Endometrial microvascular endothelial cells (primary cell): ENCODE measurements around the gene TXNRD1. TPM values are rescaled to one million over a fixed set of nuclear protein-coding genes. Genes with fewer than 3 reads are reported as not detected.
"Not testable (repeated sequence)": the region's sequence is repeated elsewhere in the genome, so short reads cannot be mapped to it uniquely, and the experiment has no call there.

Experiments used
- in situ Hi-C: cut with HindIII; loops from 2 replicates; pipeline ENCODE4 v1.10.0; 2017; ENCODE audit warnings: low sequenced_read_pairs, low pct_unique_long_range_greater_than_20kb; ENCODE audit errors: inconsistent ontology term
- total RNA-seq: library from RNA; depleted of rRNA; stranded (reverse); fragments of >200 nt; gene quantifications from one replicate; pipeline ENCODE4 v1.2.3, GENCODE V29; 2015; ENCODE audit errors: inconsistent ontology term

The TXNRD1 gene
- total RNA-seq, 1 donor from 2014 or later, result 966 TPM

DNA sequence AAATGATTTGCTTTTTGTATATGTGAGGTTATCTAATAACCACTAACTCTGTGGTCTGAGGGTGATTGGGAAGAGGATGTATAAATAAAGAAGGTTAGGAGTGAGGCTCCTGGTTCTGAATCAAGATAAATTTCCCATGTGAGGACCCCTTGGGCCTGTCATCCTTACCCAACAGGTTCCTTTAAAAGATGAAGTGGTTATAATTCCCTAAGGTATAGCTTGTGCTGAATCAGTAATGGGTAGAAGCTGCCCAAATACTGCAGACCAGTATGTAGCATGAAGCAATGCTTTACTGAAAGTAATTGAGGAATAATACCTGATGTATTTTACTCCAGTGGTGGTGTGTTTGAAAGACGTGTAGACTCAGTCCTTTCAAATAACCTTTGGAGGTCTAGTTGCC, 96.6 kb downstream of the TXNRD1 start:
- in situ Hi-C loops, result loop anchor here (25.0 kb wide), 1 partner anchor 100 kb away; the partner anchor contains the start of gene TXNRD1

DNA sequence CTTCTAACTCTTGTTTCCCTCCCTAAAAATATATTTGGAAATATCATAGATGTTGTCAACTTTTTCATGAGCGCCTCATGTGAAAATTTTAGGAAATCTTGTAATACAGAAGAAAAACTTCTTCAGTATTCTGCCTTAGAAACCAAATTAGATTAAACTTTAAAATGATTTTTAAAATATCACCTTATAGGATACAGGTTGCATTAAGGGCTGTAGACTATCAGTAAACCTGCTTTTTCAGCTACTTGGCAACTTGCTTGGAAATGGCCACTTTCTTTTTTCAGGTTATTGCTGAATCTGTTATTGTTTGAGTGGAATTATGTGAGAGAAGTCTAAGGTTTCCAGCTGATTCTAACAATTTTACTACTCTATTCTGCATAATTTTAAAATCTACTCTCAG, 97.1 kb downstream of the TXNRD1 start:
- in situ Hi-C loops, result loop anchor here (25.0 kb wide), 1 partner anchor 100 kb away; the partner anchor contains the start of gene TXNRD1

DNA sequence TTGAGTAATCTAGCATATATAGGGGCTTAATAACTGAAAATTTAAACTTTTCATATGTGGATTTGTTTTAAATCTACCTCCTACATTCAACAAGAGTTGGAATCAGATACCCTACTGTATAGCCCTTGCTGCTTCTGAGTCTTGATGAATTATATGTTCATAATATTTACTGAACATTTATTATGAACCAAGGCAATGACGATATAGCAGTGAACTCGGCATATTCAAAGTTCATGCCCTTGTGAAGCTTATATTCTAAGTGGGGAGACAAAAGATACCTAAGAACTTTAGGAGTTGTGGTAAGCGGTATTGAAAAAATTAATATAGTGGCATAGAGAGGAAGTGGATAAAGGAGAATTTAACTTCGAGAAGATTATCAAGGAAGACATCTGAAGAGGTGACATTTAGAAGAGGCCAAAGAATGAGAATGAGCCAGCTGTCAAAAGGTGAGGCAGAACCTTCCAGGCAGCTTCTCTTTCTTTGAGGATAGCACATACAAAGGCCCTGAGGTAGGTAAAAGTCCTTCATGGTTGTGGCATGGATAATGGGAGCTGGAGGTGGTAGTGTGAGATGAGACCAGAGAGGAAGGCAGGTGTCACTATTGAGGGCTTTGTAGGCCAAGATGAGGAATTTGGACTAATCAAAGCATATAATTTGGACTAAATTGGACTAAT, 98.1 kb downstream of the TXNRD1 start:
- in situ Hi-C loops, result loop anchor here (25.0 kb wide), 1 partner anchor 101 kb away; the partner anchor contains the start of gene TXNRD1

DNA sequence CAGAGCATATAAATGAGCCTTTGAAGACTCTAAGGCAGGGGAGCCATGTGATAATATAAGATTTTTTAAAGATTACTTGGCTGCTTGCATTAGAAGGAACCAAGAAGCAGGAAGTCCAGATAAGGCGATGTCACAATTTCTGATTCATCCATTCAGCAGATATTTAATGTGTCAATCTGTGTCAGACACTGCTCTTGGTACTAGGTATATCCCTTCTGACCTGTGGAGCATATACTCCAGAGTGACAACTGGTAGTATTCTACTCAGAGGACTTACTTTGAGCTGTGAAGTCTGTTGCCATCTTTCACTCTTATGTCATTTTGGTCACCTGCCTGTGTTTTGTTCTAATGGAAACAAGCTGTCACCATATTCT, 98.6 kb downstream of the TXNRD1 start:
- in situ Hi-C loops, result loop anchor here (25.0 kb wide), 1 partner anchor 102 kb away; the partner anchor contains the start of gene TXNRD1

DNA sequence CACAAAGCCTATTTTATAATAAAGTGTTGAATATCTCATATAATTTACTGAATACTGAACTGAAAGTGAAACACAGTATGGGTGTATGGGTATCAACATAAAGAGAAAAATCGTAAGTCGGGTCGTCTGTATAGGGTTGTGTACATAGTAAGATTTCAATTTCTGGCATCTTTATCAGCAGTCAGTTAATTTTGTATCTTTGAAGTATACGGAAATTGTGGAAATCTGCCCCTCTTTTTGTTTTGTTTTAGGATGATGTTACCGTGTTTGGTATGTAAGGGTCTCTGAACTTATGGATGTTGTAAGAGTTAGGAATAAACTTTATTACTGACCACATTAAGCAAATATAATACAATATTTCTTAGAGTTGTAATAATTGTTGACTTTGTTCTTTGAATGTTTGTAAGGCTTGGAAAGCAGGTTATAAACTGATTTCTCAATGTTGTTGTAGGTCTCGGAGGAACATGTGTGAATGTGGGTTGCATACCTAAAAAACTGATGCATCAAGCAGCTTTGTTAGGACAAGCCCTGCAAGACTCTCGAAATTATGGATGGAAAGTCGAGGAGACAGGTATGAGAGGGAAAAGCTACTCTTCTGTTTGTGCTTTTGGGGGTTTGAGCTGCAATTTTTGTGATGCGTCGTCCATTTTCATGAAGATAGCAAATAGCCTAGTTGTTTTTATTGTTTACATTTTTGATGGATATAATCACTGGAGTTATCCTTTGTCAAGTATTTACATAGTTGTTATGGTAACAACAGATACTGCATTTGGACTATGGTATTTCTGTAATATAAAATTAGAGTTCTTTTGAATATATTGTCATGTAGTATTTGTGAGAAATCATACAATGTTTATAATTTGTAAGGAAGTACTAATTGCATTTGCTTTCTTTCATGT, 100.0 kb downstream of the TXNRD1 start:
- in situ Hi-C loops, result loop anchor here (25.0 kb wide), 1 partner anchor 103 kb away; the partner anchor contains the start of gene TXNRD1

DNA sequence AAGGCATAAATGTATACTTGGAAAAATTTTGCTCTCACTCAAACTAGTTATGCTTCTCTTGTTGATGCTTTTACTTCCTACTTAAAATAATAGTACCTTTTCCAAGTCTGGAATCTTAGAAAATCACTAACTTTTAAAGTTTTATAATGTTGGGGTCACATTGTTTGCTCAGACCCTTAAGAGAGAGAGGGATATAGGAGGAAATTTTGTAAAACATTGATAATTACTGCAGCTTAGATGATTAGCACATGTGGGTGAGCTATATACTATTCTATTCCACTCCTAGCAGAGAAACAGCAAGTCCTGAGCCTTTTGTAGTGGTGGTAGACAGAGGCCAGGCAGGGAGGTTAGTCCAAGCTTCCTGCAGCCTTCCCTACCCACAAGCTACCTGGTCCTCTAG, 101.4 kb downstream of the TXNRD1 start:
- in situ Hi-C loops, result loop anchor here (25.0 kb wide), 1 partner anchor 105 kb away; the partner anchor contains the start of gene TXNRD1

- in situ Hi-C loops, result loop anchor here (25.0 kb wide), 1 partner anchor 105 kb away; the partner anchor contains the start of gene TXNRD1
Measured at GRCh38 chr12:104317538-104318210, 102.1 kb downstream of the TXNRD1 start.

GRCh38 chr12:104319028-104319427, 103.4 kb downstream of the TXNRD1 start:
- in situ Hi-C loops, result loop anchor here (25.0 kb wide), 1 partner anchor 107 kb away; the partner anchor contains the start of gene TXNRD1

GRCh38 chr12:104319918-104320626, 104.5 kb downstream of the TXNRD1 start:
- in situ Hi-C loops, result loop anchor here (25.0 kb wide), 1 partner anchor 108 kb away; the partner anchor contains the start of gene TXNRD1

DNA sequence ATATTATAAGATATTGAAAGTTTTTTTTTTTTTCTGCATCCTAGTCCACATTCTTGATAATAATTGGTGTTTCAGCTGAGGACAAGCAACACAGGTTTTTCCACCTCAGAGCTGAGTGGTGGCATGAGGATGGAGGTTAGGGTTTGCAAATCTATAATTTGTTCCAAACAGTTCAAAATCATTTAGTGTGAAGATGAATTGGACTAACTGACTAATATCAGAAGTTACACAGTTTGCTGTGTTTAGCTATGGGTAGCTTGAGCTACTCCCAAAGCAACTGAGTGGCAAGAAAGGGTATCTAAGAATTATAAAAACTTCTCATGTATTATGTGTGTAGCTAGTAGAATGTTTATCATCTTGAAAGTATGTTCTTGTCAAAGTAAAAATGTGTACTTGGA, 105.0 kb downstream of the TXNRD1 start:
- in situ Hi-C loops, result loop anchor here (25.0 kb wide), 1 partner anchor 108 kb away; the partner anchor contains the start of gene TXNRD1

- in situ Hi-C loops, result loop anchor here (25.0 kb wide), 1 partner anchor 110 kb away; the partner anchor contains the start of gene TXNRD1
Measured at GRCh38 chr12:104321949-104322348, 106.4 kb downstream of the TXNRD1 start.

DNA sequence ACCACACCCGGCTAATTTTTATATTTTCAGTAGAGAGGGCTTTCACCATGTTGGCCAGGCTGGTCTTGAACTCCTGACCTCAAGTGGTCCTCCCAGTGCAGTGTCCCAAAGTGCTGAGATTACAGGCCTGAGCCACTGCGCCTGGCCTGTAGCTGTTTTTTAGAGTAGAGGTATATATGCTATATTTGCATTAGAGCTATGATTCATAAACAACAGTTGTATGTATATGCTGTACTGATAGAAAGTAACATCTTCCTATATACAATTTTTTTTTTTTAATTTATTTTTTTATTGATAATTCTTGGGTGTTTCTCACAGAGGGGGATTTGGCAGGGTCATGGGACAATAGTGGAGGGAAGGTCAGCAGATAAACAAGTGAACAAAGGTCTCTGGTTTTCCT, 107.0 kb downstream of the TXNRD1 start:
- in situ Hi-C loops, result loop anchor here (25.0 kb wide), 1 partner anchor 110 kb away; the partner anchor contains the start of gene TXNRD1

DNA sequence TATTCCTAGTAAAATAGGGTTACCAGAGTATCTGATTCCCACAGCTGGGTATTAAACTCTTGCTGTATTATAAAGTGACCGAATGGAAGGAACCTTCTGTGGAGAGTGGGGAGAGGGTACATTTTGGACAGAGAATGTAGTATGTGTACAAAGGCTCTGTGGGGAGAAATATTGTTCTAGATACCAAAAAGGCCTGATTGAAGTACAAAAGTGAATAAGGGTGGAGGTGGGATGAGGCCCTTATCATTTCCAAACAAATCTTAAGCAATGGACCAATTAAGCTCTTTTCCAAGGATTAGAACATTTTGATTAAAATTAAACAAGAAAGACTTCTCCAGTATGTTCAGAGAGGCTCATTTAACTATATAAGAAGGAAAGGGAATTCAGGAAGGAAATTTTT, 108.3 kb downstream of the TXNRD1 start:
- in situ Hi-C loops, result loop anchor here (25.0 kb wide), 1 partner anchor 112 kb away; the partner anchor contains the start of gene TXNRD1

DNA sequence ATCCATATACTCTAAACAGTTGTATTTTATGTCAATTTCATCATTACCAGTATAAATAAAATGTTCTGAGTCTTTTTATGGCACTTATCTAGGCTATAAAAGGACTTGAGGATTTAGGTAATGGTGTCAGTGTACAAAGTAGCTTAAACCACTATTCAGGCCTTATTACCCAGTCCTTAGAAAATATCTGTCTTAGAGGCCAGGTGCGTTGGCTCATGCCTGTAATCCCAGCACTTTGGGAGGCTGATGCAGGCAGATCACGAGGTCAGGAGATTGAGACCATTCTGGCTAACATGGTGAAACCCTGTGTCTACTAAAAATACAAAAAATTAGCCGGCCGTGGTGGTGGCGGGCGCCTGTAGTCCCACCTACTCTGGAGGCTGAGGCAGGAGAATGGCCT, 112.7 kb downstream of the TXNRD1 start:
- in situ Hi-C loops, result not testable (repeated sequence)

- in situ Hi-C loops, result no loop called here
Measured at GRCh38 chr12:104328790-104329189, 113.2 kb downstream of the TXNRD1 start.

GRCh38 chr12:104329707-104330532, 114.3 kb downstream of the TXNRD1 start:
- in situ Hi-C loops, result no loop called here

- in situ Hi-C loops, result no loop called here
Measured at GRCh38 chr12:104331376-104331775, 115.8 kb downstream of the TXNRD1 start.
